ENCODE data around the gene EIF5A2. TPM values are rescaled to one million over a fixed set of nuclear protein-coding genes. Genes with fewer than 3 reads are reported as not detected.
A peak's percentile ranks its signal among the peaks of the same experiment; 100 is the strongest.

Gene EIF5A2
- total RNA-seq, 4 donors from 2014 or later = 0.57 to 5.0 (median 1.8) TPM

- Histone ChIP-seq H3K27me3 (no peaks in the 10 kb centered on the region), H3K27ac (no peak overlapping the region), H3K4me3 (no peak overlapping the region), H3K4me1 (peaks cover 0 to 11% (median 4%) of the 10 kb centered on the region in 4 donors), H3K9me3 (peaks cover 0 to 10% (median 3%) of the 10 kb centered on the region in 4 donors), H3K36me3 (no peaks in the 10 kb centered on the region)
- DNase-seq = no peak
- TF ChIP-seq POLR2A (IDR thresholded peaks at IDR 0.05) = no peak
- no peak for TF ChIP-seq CTCF (IDR thresholded peaks at IDR 0.05)
Measured at GRCh38 chr3:170911051-170911450, 2.6 kb upstream of the EIF5A2 start.

GRCh38 chr3:170910542-170910941 lies 2.1 kb upstream of the EIF5A2 start:
- no peak overlapping the region for H3K27ac ChIP-seq
- no peak for DNase-seq
- H3K27me3 ChIP-seq = no peaks in the 10 kb centered on the region
- peaks cover 0 to 11% (median 4%) of the 10 kb centered on the region in 4 donors for H3K4me1 ChIP-seq
- no peak overlapping the region for H3K4me3 ChIP-seq
- TF ChIP-seq CTCF (IDR thresholded peaks at IDR 0.05) = no peak
- TF ChIP-seq POLR2A (IDR thresholded peaks at IDR 0.05) = no peak
- H3K36me3 ChIP-seq = no peaks in the 10 kb centered on the region
- H3K9me3 ChIP-seq = peaks cover 0 to 10% (median 3%) of the 10 kb centered on the region in 4 donors

- Histone ChIP-seq H3K27me3 (no peaks in the 10 kb centered on the region), H3K9me3 (peaks cover 0 to 10% (median 3%) of the 10 kb centered on the region in 4 donors), H3K36me3 (no peaks in the 10 kb centered on the region), H3K4me3 (no peak overlapping the region), H3K4me1 (peaks cover 0 to 11% (median 4%) of the 10 kb centered on the region in 4 donors), H3K27ac (peak overlapping the region in 1 of 4 donors; percentile 55)
- DNase-seq = no peak
- no peak for TF ChIP-seq CTCF (IDR thresholded peaks at IDR 0.05)
- TF ChIP-seq POLR2A (IDR thresholded peaks at IDR 0.05) = no peak
Measured at GRCh38 chr3:170909129-170909903, 879 bp upstream of the EIF5A2 start.

GRCh38 chr3:170907637-170908234 lies 701 bp downstream of the EIF5A2 start:
- no peak for DNase-seq
- Histone ChIP-seq H3K4me1 (peaks cover 0 to 11% (median 4%) of the 10 kb centered on the region in 4 donors), H3K27ac (peak overlapping the region; percentile 41 to 62 (median 58)), H3K36me3 (no peaks in the 10 kb centered on the region), H3K4me3 (peak overlapping the region; percentile 52 to 73 (median 69)), H3K9me3 (peaks cover 0 to 10% (median 3%) of the 10 kb centered on the region in 4 donors), H3K27me3 (no peaks in the 10 kb centered on the region)
- TF ChIP-seq POLR2A (IDR thresholded peaks at IDR 0.05) (no peak), CTCF (IDR thresholded peaks at IDR 0.05) (no peak)

- TF ChIP-seq POLR2A (IDR thresholded peaks at IDR 0.05) (no peak), CTCF (IDR thresholded peaks at IDR 0.05) (no peak)
- DNase-seq = no peak
- Histone ChIP-seq H3K4me1 (peaks cover 0 to 11% (median 4%) of the 10 kb centered on the region in 4 donors), H3K27ac (no peak overlapping the region), H3K27me3 (no peaks in the 10 kb centered on the region), H3K4me3 (no peak overlapping the region), H3K36me3 (no peaks in the 10 kb centered on the region), H3K9me3 (peaks cover 0 to 10% (median 3%) of the 10 kb centered on the region in 4 donors)
Measured at GRCh38 chr3:170905862-170906261, 2.6 kb downstream of the EIF5A2 start.
